ENCODE data around the gene TMEM39A.
A peak's percentile ranks its signal among the peaks of the same experiment; 100 is the strongest.

Gene TMEM39A

GRCh38 chr3:119463171-119464169 is at the start of gene TMEM39A:
Gene TMEM39A (minus strand): TSS chr3:119463615. CDS start chr3:119462074, 1,541 bp downstream.
- DNase-seq = peak; percentile 99

DNA sequence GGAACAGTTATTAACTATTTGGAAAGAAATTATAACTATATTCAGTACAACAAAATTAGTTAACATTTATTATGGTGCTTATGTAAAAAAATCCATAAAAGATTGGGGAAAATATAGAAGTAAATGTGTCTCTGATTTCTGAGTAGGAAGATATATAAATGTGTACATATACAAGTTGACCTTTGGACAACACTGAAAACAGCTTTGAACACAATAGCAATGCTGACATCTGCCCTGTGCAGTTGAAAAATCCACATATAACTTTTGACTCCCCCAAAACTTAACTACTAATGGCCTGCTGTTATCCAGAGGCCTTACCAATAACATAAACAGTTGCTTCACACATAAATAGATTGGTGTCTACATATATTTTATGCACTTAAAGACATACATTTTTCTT is 47.3 kb upstream of the TMEM39A start:
- no peak for DNase-seq

DNA sequence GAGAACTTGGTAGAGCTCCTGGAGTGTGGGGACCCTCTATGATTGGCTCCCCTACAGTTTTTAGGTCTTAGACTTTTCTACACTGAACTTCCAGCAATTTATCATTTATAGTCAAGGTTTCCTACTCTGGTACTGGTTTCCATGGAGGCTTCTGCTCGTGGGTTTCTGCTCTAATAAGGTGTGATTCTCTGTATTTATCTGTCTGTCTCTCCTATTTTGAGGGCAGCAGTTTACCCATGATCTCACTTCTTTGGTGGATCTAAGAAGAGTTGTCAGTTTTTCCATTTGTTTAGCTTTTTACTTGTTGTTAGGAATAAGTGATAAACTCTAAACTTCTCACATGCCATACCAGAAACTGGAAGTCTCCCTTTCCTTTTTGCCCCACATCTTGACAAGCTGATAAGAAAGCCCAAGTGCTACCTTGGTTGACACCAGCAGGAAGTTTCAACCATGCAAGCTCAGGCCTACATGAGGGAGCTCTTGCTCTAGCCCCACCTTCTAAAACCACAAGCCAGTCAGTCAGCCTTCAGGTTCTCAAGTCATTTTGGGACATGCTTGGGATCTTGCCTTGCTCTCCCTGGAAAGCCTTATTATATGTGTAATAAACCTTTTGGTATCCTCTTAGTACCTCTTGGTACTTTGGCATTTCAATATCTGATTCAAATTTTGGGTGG is 44.9 kb upstream of the TMEM39A start:
- no peak for DNase-seq

GRCh38 chr3:119507404-119507803 is 44.0 kb upstream of the TMEM39A start:
- DNase-seq = no peak

- DNase-seq = no peak
These were observed 43.2 kb upstream of the TMEM39A start for GRCh38 chr3:119506631-119507030.

DNA sequence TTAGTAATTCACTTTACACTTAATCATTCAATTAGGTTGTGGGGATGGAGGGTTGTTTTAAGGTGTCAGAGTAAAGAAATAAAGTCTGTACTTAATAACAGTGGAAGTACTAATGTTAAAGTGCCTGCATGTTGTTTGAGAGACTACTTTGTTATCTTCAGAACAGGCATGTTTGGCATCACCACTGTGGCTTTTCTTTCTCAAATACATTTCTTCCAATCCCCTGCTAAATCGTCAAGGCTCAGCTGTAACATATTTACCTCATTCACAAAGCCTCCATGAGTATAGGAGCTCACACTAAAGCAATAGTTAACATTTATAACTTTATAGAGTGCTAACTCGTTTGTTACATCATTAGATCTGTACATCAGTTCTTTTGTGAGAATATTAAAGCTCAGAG is 37.5 kb upstream of the TMEM39A start:
- no peak for DNase-seq

- no peak for DNase-seq
These were observed 36.9 kb upstream of the TMEM39A start for GRCh38 chr3:119500265-119500664.

DNA sequence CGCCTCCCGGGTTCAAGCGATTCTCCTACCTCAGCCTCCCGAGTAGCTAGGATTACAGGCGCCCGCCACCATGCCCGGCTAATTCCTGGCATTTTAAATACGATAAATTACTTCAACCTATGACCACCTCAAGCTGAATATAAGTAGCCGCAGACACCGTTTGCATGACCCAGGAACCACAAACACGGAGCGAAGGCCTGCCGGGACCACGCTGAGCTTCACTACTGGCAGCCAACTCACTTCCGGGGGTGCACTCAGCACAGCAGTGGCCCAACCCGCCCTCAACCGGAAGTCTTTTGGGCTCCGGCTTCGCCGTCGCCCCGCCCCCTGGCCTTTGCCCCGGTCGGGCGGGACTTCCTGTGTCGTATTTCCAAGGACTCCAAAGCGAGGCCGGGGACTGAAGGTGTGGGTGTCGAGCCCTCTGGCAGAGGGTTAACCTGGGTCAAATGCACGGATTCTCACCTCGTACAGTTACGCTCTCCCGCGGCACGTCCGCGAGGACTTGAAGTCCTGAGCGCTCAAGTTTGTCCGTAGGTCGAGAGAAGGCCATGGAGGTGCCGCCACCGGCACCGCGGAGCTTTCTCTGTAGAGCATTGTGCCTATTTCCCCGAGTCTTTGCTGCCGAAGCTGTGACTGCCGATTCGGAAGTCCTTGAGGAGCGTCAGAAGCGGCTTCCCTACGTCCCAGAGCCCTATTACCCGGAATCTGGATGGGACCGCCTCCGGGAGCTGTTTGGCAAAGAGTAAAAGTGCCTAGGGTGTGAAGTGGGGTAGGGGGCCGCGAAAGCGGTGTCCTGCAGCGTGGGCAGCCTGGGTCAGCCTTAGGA is 35.0 kb upstream of the TMEM39A start, which contains the start of gene TIMMDC1:
TIMMDC1 (plus strand) TSS at position 362 of the 826 bp plus-strand sequence; CDS start at position 549, 187 bp downstream.
- DNase-seq = peak; percentile 97

DNA sequence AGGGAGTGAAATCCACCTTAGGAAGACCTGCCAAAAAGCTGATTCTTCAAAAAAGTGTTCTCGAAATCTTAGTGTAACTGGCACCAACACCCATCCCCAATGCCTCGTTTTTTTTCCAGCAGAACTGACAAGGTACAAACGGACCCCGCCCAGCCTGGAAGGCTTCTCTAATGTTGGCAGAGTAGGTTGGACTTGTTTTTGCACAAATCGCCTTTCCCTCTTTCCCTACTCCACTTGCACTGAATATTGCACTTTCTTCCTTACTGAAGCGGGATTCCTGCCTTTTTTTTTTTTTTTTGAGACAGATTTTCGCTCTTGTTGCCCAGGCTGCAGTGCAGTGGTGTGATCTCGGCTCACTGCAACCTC is 34.4 kb upstream of the TMEM39A start:
- DNase-seq = no peak

GRCh38 chr3:119494597-119494996 is 31.2 kb upstream of the TMEM39A start:
- DNase-seq = no peak

DNA sequence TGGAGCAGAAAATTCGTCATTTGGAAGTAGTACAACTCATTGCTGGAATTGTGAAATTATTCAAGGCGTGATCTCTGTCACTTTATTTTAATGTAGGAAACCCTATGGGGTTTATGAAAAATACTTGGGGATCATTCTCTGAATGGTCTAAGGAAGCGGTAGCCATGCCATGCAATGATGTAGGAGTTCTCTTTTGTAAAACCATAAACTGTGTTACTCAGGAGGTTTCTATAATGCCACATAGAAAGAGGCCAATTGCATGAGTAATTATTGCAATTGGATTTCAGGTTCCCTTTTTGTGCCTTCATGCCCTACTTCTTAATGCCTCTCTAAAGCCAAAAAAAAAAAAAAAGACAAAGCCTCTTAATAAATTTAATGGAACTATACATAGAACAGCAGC is 29.4 kb upstream of the TMEM39A start:
- DNase-seq = no peak

DNA sequence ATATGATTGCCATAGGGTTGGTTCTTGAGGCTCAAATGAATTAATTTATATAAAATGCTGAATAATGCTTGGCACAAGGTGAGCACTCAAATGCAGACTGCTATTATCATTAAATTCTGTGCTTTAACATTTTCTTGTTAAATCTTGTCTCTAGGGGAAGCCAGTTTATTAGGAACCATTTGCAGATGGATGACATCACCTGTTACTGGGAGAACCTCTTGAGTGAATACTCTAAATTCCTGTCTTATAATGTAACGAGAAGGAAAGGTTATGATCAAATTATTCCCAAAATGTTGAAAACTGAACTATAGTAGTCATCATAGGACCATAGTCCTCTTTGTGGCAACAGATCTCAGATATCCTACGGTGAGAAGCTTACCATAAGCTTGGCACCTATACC is 28.7 kb upstream of the TMEM39A start:
- no peak for DNase-seq

- DNase-seq = no peak
These were observed 26.7 kb upstream of the TMEM39A start for GRCh38 chr3:119490153-119490552.

DNA sequence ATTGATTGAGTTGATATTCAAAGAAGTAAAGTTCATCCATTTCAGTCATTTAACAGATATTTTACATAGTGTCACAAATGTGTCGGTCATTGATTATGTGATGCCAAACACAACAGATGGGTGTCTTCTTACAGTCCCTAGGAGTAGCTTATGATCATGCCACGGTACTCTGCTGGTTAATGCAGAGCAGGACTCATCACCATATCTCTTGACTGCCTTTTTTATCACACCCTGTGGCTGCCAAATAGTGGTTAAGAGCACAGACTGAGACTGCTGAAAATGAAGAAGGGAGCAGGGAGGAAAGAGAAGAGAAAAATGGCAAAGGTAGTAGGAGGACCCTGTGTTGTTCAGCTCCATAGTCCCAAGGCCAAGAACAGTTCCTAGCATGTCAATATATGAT is 22.1 kb upstream of the TMEM39A start:
- DNase-seq = no peak

- no peak for DNase-seq
These were observed 19.7 kb upstream of the TMEM39A start for GRCh38 chr3:119483101-119483500.

DNA sequence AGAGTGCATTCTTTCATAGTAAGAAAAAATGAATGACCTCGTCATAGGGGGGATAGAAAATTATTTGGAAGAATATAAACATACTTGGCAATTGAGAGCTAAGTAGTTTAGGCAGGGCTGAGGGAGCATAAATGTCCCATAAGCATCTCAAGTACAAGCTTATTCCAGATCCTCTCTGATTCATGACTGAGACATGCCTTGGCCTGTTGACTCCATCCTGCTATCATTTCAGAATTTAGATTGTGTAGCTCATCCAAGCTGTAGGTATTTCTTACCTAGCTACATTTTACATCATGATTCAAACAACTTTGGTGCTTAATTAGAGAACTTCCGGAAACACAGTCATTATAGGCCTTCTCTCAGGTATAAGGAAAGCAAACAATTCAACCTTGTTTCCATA is 17.7 kb upstream of the TMEM39A start:
- DNase-seq = no peak

- DNase-seq = no peak
These were observed 7.5 kb upstream of the TMEM39A start for GRCh38 chr3:119470866-119471265.

DNA sequence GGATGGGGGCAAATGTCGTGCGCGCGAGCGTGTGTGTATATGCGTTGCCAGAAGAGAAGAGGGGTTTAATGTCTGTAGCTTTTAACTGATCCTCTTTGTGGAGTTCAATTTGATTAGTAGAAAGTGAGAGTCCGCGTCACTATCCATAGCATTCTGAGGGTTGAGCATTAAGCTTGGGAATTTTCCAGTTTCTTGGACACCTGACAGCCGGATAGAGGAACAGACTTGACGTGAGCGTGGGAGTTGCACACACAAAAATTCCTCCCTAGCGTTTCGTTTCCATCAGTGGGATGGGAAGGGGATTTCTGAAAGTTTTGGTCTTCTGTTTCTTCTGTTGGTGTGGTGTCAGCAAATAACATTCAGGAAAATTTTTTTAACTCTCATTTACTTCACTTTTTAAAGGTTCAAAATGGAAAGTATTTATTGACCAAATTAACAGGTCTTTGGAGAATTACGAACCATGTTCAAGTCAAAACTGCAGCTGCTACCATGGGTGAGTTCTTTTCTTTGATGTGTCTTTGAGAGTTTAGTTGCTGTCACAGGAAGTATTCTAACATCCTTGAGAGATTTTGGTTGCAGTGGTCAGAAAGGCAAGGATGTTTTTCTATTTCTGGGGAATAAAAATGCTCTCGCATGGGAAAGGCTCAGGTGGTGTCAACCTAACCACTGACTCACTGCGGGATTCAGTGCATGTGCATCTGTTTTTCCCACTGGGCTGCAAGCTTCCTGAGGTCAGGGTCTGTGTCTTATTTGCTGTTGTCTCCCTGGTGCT is 6.2 kb upstream of the TMEM39A start:
- no peak for DNase-seq

- DNase-seq = no peak
These were observed 4.6 kb upstream of the TMEM39A start for GRCh38 chr3:119468041-119468440.

GRCh38 chr3:119457246-119457645 is 6.2 kb downstream of the TMEM39A start:
- no peak for DNase-seq

GRCh38 chr3:119456469-119456868 is 6.9 kb downstream of the TMEM39A start:
- DNase-seq = no peak

DNA sequence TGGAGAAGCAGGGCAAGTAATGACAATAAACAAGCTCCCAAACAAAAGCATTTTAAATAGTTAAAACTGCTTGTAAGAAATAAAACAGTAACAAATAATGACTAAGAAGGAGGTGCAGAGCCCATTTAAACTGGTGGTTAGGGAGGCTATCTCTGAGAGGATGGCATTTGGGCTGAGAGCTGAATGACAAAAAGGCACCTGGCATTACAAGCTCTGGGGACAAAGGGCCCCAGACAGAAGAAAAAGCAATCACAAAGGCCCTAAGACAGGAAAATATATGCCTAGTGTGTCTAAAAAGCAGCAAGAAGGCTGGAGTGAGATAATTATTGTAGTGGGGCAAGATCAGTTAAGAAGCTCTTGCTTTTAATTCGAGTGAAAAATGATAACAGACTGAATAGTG is 9.6 kb downstream of the TMEM39A start:
- DNase-seq = no peak

Measured in activated CD4-positive, alpha-beta T cell treated with anti-CD3 and anti-CD28 coated beads, Interleukin-2, amount 50 U/mL, for 1 hour (primary cell).